Measurements from ENCODE around the gene LCN10. TPM values are rescaled to one million over a fixed set of nuclear protein-coding genes. Genes with fewer than 3 reads are reported as not detected.
A peak's percentile ranks its signal among the peaks of the same experiment; 100 is the strongest.
"Not testable (repeated sequence)": the region's sequence is repeated elsewhere in the genome, so short reads cannot be mapped to it uniquely, and the experiment has no call there.

Gene LCN10
- total RNA-seq, 1 donor from 2014 or later, result not detected

- DNase-seq, result no peak
Measured at GRCh38 chr9:136719195-136719880, 23.4 kb downstream of the LCN10 start.

- no peak for DNase-seq
Measured at GRCh38 chr9:136718345-136719194, 24.2 kb downstream of the LCN10 start.

GRCh38 chr9:136717399-136717798, 25.3 kb downstream of the LCN10 start:
- no peak for DNase-seq

GRCh38 chr9:136714893-136715274, 27.9 kb downstream of the LCN10 start:
- DNase-seq, result no peak

- no peak for DNase-seq
Measured at GRCh38 chr9:136714096-136714892, 28.4 kb downstream of the LCN10 start.

- peak; percentile 57 for DNase-seq
Measured at GRCh38 chr9:136713550-136713949, 29.2 kb downstream of the LCN10 start.

- DNase-seq, result no peak
Measured at GRCh38 chr9:136712690-136713544, 29.8 kb downstream of the LCN10 start.

- DNase-seq, result peak; percentile 78
Measured at GRCh38 chr9:136711751-136712689, 30.7 kb downstream of the LCN10 start, which contains the start of gene DIPK1B. Gene DIPK1B (plus strand): TSS chr9:136712572. CDS start chr9:136712666, 94 bp downstream.

- DNase-seq, result peak; percentile 38
Measured at GRCh38 chr9:136711219-136711648, 31.5 kb downstream of the LCN10 start.

GRCh38 chr9:136710543-136710942, 32.2 kb downstream of the LCN10 start:
- no peak for DNase-seq

GRCh38 chr9:136709454-136710109, 33.2 kb downstream of the LCN10 start:
- DNase-seq, result no peak

- DNase-seq, result no peak
Measured at GRCh38 chr9:136707849-136708517, 34.8 kb downstream of the LCN10 start.

- DNase-seq, result no peak
Measured at GRCh38 chr9:136707011-136707410, 35.7 kb downstream of the LCN10 start.

- DNase-seq, result no peak
Measured at GRCh38 chr9:136705564-136705963, 37.2 kb downstream of the LCN10 start.

GRCh38 chr9:136704741-136705140, 38.0 kb downstream of the LCN10 start:
- DNase-seq, result not testable (repeated sequence)

GRCh38 chr9:136703276-136703860, 39.4 kb downstream of the LCN10 start:
- DNase-seq, result no peak

GRCh38 chr9:136701668-136702053, 41.1 kb downstream of the LCN10 start:
- no peak for DNase-seq

- DNase-seq, result peak; percentile 64
Measured at GRCh38 chr9:136700959-136701667, 41.6 kb downstream of the LCN10 start.
